CD4-positive, CD25-positive, alpha-beta regulatory T cell (primary cell): ENCODE data around the gene SMIM35. TPM values are rescaled to one million over a fixed set of nuclear protein-coding genes. Genes with fewer than 3 reads are reported as not detected.

Experiments used
- ATAC-seq, 2 donors: fragments of 150-1000 bp; cut with Tn5 transposase; one replicate each; pipeline ENCODE4 v1.10.0; 2021; ENCODE audit warnings: low read depth in 2 of 2, moderate number of reproducible peaks in 2 of 2, moderate library complexity in 1 of 2
- DNase-seq, 3 donors: peaks; one replicate each; pipeline versions ENCODE4 v3.0.0 to v3.0.0-alpha.2; 2012 to 2022; ENCODE audit warnings: mixed read lengths in 1 of 3
- H3K27ac ChIP-seq: one replicate; pipeline ENCODE4 v1.7.0; 2013; ENCODE audit warnings: mild to moderate bottlenecking, low read length; ENCODE audit not compliant: insufficient read depth, poor library complexity, severe bottlenecking
- H3K27me3 ChIP-seq: one replicate; pipeline ENCODE4 v1.7.0; 2013; ENCODE audit warnings: low read length; ENCODE audit not compliant: control insufficient read depth, insufficient read depth
- H3K36me3 ChIP-seq: one replicate; pipeline ENCODE4 v1.7.0; 2013; ENCODE audit warnings: mild to moderate bottlenecking, low read length, moderate library complexity; ENCODE audit not compliant: control insufficient read depth, insufficient read depth
- H3K4me1 ChIP-seq: 2 replicates; pipeline ENCODE4 v1.7.0; 2013; ENCODE audit warnings: mild to moderate bottlenecking, low read length; ENCODE audit not compliant: insufficient read depth, control insufficient read depth, poor library complexity, severe bottlenecking
- H3K4me3 ChIP-seq: one replicate; pipeline ENCODE4 v1.7.0; 2013; ENCODE audit warnings: low read depth, mild to moderate bottlenecking, low read length, moderate library complexity
- H3K9me3 ChIP-seq, 2 experiments: 1 replicate in 1 of 2; 2 replicates in 1 of 2; pipeline ENCODE4 v1.7.0; 2013; ENCODE audit warnings: low read length in 2 of 2, mild to moderate bottlenecking in 1 of 2, moderate library complexity in 1 of 2; ENCODE audit not compliant: control insufficient read depth in 2 of 2
- H3K27ac Mint-ChIP-seq, 3 donors: one replicate each; pipeline ENCODE4 v1.8.0; 2020 to 2022; ENCODE audit warnings: mild to moderate bottlenecking in 3 of 3, mixed read lengths in 3 of 3, moderate library complexity in 2 of 3
- H3K27me3 Mint-ChIP-seq: one replicate; pipeline ENCODE4 v1.8.0; 2022; ENCODE audit warnings: mild to moderate bottlenecking, mixed read lengths
- H3K36me3 Mint-ChIP-seq: one replicate; pipeline ENCODE4 v1.8.0; 2020; ENCODE audit warnings: mixed read lengths
- H3K4me1 Mint-ChIP-seq, 4 donors: one replicate each; pipeline ENCODE4 v1.8.0; 2020 to 2022; ENCODE audit warnings: mixed read lengths in 4 of 4, mild to moderate bottlenecking in 1 of 4
- H3K4me3 Mint-ChIP-seq, 4 donors: one replicate each; pipeline ENCODE4 v1.8.0; 2020 to 2022; ENCODE audit warnings: mild to moderate bottlenecking in 4 of 4, mixed read lengths in 4 of 4, moderate library complexity in 3 of 4
- H3K9me3 Mint-ChIP-seq, 7 donors: one replicate each; pipeline ENCODE4 v1.8.0; 2020 to 2022; ENCODE audit warnings: mixed read lengths in 7 of 7, mild to moderate bottlenecking in 3 of 7, moderate library complexity in 2 of 7
- polyA plus RNA-seq, 4 donors: library from polyadenylated mRNA; unstranded; fragments of 300-500 nt; fragmentation: Illumina TruSeq; gene quantifications; one replicate each; pipeline ENCODE4 v1.2.3, GENCODE V29; 2021
- total RNA-seq: library from RNA; stranded (reverse); gene quantifications from one replicate; pipeline ENCODE4 v1.2.3, GENCODE V29; 2022

SMIM35 gene
- total RNA-seq (1.2 TPM), polyA plus RNA-seq (1 to 10 TPM in 2 of 4 donors, under 1 TPM in 2; 0.90 to 1.9 (median 1.3) TPM)

DNA sequence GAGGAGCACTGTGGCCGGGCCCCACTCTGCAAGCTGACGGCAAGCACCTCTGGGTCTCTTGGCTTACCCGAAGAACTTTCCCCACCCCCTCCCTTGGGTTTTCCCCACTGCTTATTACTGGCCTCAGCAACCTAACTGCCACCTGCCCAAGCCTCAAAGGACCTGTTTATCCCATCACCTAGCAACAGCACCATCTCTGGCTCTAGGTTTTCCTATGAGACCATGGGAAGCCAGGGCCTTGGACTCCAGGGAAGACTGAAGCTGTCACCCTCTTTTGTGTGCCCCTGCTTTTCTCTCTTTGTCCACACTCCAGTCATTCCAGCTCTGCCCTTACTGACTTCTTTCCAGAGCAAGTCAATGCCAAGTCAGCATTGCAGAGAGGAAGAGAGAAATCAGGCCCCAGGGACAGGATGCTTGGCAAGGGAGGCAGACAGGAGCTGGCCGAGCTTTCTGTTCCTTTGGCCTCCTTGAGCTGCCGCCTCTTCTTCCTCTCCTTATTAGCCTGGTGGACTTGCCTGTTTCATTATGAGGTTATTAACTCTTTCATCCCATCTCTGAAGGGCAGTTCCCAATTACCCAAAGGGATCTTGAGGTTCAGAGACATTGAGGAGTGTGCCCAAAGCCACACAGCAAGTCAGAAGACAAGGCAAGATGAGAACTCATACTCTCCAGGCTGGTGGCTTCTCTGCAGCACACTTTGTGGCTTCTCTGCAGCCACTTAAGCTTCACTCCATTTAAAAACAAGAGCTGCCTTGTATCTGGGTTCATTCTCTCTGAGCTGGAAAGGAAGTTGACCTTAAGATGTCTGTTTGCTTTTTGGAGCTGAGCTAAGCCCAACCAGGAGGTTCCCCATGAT, at the start of gene SMIM35:
TSS of gene SMIM35 (minus strand) at position 51 of the 856 bp plus-strand sequence. CDS start 206 bp downstream, outside the sequence.
- Histone ChIP-seq H3K27me3 (no peaks in the 10 kb centered on the region), H3K4me3 (no peak within 1 kb of the TSS), H3K4me1 (no peaks in the 10 kb centered on the region), H3K27ac (no peak within 1 kb of the TSS), H3K9me3 (peaks cover 10 to 23% of the 10 kb centered on the region in 2 experiments), H3K36me3 (no peaks in the 10 kb centered on the region)
- Mint-ChIP-seq H3K9me3 (peaks cover 0 to 26% (median 7%) of the 10 kb centered on the region in 7 donors), H3K36me3 (peaks cover 4% of the 10 kb centered on the region), H3K4me3 (no peak within 1 kb of the TSS), H3K27ac (peak within 1 kb of the TSS in 1 of 3 donors; percentile 14), H3K27me3 (peaks cover 20% of the 10 kb centered on the region), H3K4me1 (peaks cover 0 to 2% (median 0%) of the 10 kb centered on the region in 4 donors)
- DNase-seq: no peak
- no peak for ATAC-seq

DNA sequence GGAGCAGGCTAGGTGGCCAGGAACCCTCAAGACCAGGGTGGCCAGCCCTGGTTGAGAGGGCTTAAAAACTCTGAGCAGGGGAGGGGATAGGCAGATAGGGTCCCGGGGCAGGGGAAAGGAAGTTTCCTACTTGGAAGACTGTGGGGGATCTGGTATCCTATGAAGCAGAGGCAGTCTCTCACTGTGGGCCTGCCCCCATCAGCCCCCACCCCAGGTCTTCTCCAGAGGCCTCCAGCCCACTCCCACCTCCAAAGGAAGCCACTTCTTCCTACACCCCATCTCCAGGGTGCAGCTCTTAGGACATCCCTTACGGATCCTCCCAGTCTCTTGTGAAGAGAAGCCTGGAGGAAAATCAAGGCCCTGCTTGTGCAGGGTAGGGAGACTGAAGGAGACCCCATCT, 49.6 kb upstream of the SMIM35 start:
- H3K27ac Mint-ChIP-seq: no peak overlapping the region
- peak overlapping the region in 1 of 4 donors; percentile 34 for H3K4me3 Mint-ChIP-seq
- peaks cover 35% of the 10 kb centered on the region for H3K27me3 Mint-ChIP-seq

DNA sequence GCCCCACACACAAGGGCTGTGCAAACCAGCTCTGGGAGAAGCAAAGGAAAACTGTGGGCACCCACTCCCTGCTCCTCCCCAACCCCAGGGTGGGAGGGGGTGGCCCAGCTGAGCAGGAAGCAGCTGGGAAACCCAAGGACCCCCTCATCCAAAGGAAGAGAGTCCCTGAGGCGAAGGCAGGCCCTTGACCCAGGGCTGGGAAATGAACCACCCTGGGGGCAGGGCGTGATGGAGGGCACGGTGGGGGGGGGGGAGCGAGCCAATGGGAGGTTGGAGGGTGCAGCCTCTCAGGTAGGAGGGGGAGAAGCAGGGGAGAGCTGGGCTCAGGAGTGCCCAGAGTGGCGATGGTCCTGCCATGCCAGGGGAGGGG, 49.0 kb upstream of the SMIM35 start:
- H3K27ac Mint-ChIP-seq: no peak overlapping the region
- H3K4me1 Mint-ChIP-seq: no peaks in the 10 kb centered on the region
- ATAC-seq (no peak), DNase-seq (no peak)
- H3K36me3 ChIP-seq: no peaks in the 10 kb centered on the region
- H3K27ac ChIP-seq: no peak overlapping the region
- H3K4me3 Mint-ChIP-seq: no peak overlapping the region
- no peaks in the 10 kb centered on the region for H3K4me1 ChIP-seq
- no peaks in the 10 kb centered on the region for H3K36me3 Mint-ChIP-seq
- no peaks in the 10 kb centered on the region for H3K9me3 ChIP-seq
- peaks cover 32% of the 10 kb centered on the region for H3K27me3 Mint-ChIP-seq
- no peak overlapping the region for H3K4me3 ChIP-seq
- H3K27me3 ChIP-seq: peaks cover 12% of the 10 kb centered on the region
- H3K9me3 Mint-ChIP-seq: peaks cover 0 to 1% (median 0%) of the 10 kb centered on the region in 7 donors

More for the DNA sequence above, 49.6 kb upstream of the SMIM35 start:
- no peak for ATAC-seq
- no peaks in the 10 kb centered on the region for H3K36me3 Mint-ChIP-seq
- no peaks in the 10 kb centered on the region for H3K4me1 Mint-ChIP-seq
- no peaks in the 10 kb centered on the region for H3K9me3 Mint-ChIP-seq
- no peak for DNase-seq
- Histone ChIP-seq H3K27ac (no peak overlapping the region), H3K27me3 (peaks cover 12% of the 10 kb centered on the region), H3K9me3 (no peaks in the 10 kb centered on the region), H3K36me3 (no peaks in the 10 kb centered on the region), H3K4me1 (no peaks in the 10 kb centered on the region), H3K4me3 (no peak overlapping the region)

DNA sequence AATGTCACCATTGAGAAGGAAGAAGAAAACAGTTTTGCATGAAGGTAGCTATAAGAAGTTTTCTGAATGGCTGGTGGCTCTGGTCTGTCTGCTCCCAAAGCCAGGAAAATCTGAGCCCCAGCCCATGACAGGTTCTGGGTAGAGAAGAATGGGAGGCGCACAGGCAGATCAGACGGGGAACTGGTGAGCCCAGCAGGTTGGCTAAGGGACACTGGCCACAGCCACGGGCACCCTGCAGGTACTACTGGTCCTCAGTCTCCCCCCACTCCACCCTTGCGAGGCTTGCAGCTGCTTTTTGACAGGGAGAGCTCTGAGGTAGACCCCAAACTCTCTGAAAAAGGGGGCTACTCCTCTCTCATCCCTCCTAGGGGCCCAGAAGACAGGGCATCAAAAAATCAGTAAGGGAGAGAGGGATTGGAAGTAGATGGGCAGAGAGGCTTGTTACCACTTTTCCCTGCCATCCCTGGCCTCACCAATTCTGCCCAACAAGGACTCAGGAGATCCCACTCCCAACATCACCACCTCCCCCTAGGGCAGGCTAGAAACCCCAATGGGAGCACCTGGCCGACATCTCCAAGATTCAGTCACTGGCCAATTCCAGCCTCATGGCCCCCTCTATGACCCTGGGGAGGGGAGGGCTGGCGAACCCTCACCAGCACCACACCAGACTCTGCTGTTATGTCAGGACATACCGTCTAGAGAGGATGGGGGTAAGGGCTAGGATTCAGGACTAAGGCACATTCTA, 48.5 kb upstream of the SMIM35 start:
- no peaks in the 10 kb centered on the region for H3K36me3 ChIP-seq
- Mint-ChIP-seq H3K4me3 (no peak overlapping the region), H3K36me3 (no peaks in the 10 kb centered on the region), H3K4me1 (no peaks in the 10 kb centered on the region), H3K9me3 (peaks cover 0 to 2% (median 0%) of the 10 kb centered on the region in 7 donors), H3K27me3 (peaks cover 33% of the 10 kb centered on the region), H3K27ac (no peak overlapping the region)
- ATAC-seq: no peak
- no peak for DNase-seq
- no peaks in the 10 kb centered on the region for H3K4me1 ChIP-seq
- H3K9me3 ChIP-seq: no peaks in the 10 kb centered on the region
- H3K4me3 ChIP-seq: no peak overlapping the region
- H3K27ac ChIP-seq: no peak overlapping the region
- peaks cover 9% of the 10 kb centered on the region for H3K27me3 ChIP-seq

DNA sequence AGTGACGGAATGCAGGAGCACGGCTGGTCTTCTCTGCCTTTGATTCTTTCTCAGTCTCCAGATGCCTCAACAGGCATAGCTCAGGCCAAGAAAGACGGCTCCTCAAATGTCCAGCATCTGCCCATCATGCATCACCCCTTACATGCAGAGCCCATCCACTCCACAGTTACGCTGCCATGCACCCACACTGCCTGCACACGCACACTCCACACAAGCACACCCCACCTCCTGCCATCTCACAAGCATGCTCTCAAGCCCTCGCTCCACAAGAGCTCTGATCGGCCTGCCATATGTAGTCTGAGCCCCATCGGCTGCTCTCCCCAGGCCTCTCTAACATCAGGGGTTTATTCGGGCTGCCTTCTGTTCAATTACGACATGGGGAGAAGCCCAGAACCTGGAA, 47.1 kb upstream of the SMIM35 start:
- no peak for ATAC-seq
- no peaks in the 10 kb centered on the region for H3K9me3 ChIP-seq
- no peak overlapping the region for H3K4me3 ChIP-seq
- no peak overlapping the region for H3K27ac Mint-ChIP-seq
- H3K4me1 ChIP-seq: no peaks in the 10 kb centered on the region
- no peak for DNase-seq
- H3K36me3 ChIP-seq: no peaks in the 10 kb centered on the region
- H3K4me3 Mint-ChIP-seq: no peak overlapping the region
- H3K36me3 Mint-ChIP-seq: no peaks in the 10 kb centered on the region
- H3K4me1 Mint-ChIP-seq: no peaks in the 10 kb centered on the region
- peaks cover 8% of the 10 kb centered on the region for H3K27me3 ChIP-seq
- no peak overlapping the region for H3K27ac ChIP-seq
- peaks cover 0 to 2% (median 0%) of the 10 kb centered on the region in 7 donors for H3K9me3 Mint-ChIP-seq
- H3K27me3 Mint-ChIP-seq: peaks cover 26% of the 10 kb centered on the region

DNA sequence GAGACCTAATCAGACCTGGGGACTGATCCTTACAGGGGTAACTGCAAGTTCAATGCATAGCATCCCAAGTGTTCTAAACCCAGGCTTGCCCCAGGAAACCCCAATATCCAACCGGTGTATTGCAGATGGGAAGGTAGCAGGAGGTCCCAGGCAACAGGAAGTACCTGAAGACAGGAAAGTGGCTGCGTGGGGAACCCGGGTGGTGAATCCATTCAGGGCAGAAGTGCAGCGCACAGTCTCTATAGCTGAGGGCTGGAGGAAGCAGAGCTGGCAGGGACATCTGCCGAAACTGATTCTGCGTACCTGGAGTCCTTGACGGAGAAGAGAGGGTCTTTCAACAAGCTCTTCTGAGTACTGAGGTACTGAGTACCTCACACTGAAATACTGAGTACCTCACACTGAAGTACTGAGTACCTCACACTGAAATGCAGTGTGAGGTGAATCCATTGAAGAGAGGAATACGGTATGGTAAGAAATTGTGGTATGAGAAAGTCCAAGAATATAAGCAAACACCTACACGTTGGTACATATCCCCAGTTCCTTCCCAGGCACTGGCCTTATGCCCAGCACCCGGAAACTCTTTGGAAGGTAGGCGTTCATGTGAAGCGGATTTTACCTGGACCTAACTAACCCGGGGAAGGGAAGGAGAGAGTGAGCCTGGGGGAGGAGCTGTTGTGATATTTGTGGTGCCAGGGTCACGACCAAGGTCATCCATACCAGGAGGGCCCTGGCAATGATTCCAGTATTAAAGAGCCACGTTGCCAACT, 45.8 kb upstream of the SMIM35 start:
- DNase-seq (no peak), ATAC-seq (no peak)
- Mint-ChIP-seq H3K4me1 (no peaks in the 10 kb centered on the region), H3K36me3 (no peaks in the 10 kb centered on the region), H3K27ac (no peak overlapping the region), H3K4me3 (no peak overlapping the region), H3K9me3 (peaks cover 0 to 2% (median 0%) of the 10 kb centered on the region in 7 donors), H3K27me3 (peaks cover 26% of the 10 kb centered on the region)
- Histone ChIP-seq H3K9me3 (no peaks in the 10 kb centered on the region), H3K27ac (no peak overlapping the region), H3K4me1 (no peaks in the 10 kb centered on the region), H3K27me3 (peaks cover 6% of the 10 kb centered on the region), H3K4me3 (no peak overlapping the region), H3K36me3 (no peaks in the 10 kb centered on the region)

DNA sequence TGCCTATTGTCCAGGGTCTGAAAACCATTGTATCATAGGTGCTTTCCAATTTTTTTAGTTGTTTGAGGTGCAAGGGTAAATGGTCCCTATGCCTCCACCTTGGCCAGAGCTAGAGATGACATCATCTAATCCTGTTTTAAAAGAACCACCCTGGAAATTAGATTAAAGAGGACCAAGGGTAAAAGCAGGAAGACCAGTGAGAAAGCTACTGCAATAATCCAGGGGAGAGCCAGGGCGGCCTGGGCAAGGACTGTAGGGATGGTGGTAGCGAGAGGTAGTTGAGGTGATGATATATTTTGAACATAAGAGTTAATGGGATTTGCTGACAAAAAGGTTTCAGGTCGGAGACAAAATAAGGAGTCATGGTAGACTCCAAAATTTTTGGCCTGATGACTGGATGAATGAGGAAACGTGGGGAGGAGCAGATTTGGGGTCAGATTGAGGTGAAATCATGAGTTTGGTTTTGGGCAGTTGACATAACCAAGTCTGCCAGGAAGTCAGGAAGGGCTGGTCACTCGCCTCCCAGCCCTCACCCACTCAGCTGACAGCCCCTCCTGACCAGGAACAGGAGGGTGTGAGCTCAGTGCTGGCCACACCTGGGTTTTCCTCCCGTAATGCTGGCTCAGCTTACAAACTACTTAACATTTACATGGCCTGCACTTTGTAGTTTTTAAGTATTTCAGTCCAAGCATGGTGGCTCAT, 42.9 kb upstream of the SMIM35 start:
- no peak for DNase-seq
- no peak overlapping the region for H3K4me3 Mint-ChIP-seq
- Histone ChIP-seq H3K27ac (no peak overlapping the region), H3K36me3 (no peaks in the 10 kb centered on the region), H3K4me3 (no peak overlapping the region), H3K27me3 (peaks cover 2% of the 10 kb centered on the region), H3K4me1 (no peaks in the 10 kb centered on the region), H3K9me3 (no peaks in the 10 kb centered on the region)
- no peaks in the 10 kb centered on the region for H3K36me3 Mint-ChIP-seq
- H3K9me3 Mint-ChIP-seq: peaks cover 0 to 2% (median 0%) of the 10 kb centered on the region in 7 donors
- peaks cover 26% of the 10 kb centered on the region for H3K27me3 Mint-ChIP-seq
- no peak for ATAC-seq
- no peaks in the 10 kb centered on the region for H3K4me1 Mint-ChIP-seq
- no peak overlapping the region for H3K27ac Mint-ChIP-seq
